ENCODE results near the gene MKI67. TPM values are rescaled to one million over a fixed set of nuclear protein-coding genes. Genes with fewer than 3 reads are reported as not detected.

Gene MKI67
- total RNA-seq, 2 donors from 2014 or later = 74.8 to 90.5 TPM

- no peak overlapping the region for H3K27ac Mint-ChIP-seq
- H3K27me3 Mint-ChIP-seq (ENCODE audit: insufficient read depth) = peaks cover 10% of the 10 kb centered on the region
- no peak overlapping the region for H3K4me3 Mint-ChIP-seq
- Histone ChIP-seq H3K27me3 (ENCODE audit: control insufficient read depth, insufficient read depth, low read length, poor library complexity, severe bottlenecking) (peaks cover 20% of the 10 kb centered on the region), H3K36me3 (ENCODE audit: control insufficient read depth, insufficient read depth, low read length) (no peaks in the 10 kb centered on the region), H3K9me3 (ENCODE audit: control insufficient read depth, low read length) (no peaks in the 10 kb centered on the region), H3K4me1 (ENCODE audit: control insufficient read depth, insufficient read depth, low read length) (peaks cover 17% of the 10 kb centered on the region), H3K4me3 (ENCODE audit: low read length) (no peak overlapping the region), H3K9ac (ENCODE audit: extremely low read depth, low read length, poor library complexity, severe bottlenecking) (no peak overlapping the region), H3K27ac (ENCODE audit: low read depth, low read length) (no peak overlapping the region)
- 94 to 99% methylated on average over 8 to 13 of the region's 13 CpGs for WGBS, 2 experiments (ENCODE audit: insufficient coverage in 1 of 2, insufficient read length in 1 of 2)
- H3K36me3 Mint-ChIP-seq (ENCODE audit: low read depth) = no peaks in the 10 kb centered on the region
- DNase-seq = no peak
- no peak for TF ChIP-seq CTCF (conservative IDR thresholded peaks at IDR 0.05)
- H3K4me1 Mint-ChIP-seq = peaks cover 21% of the 10 kb centered on the region
- H3K9me3 Mint-ChIP-seq = no peaks in the 10 kb centered on the region
These were observed 60.2 kb downstream of the MKI67 start for GRCh38 chr10:128065881-128066534.

- no peak for DNase-seq
- Histone ChIP-seq H3K4me3 (ENCODE audit: low read length) (no peak overlapping the region), H3K27me3 (ENCODE audit: control insufficient read depth, insufficient read depth, low read length, poor library complexity, severe bottlenecking) (peaks cover 20% of the 10 kb centered on the region), H3K9ac (ENCODE audit: extremely low read depth, low read length, poor library complexity, severe bottlenecking) (no peak overlapping the region), H3K36me3 (ENCODE audit: control insufficient read depth, insufficient read depth, low read length) (no peaks in the 10 kb centered on the region), H3K27ac (ENCODE audit: low read depth, low read length) (no peak overlapping the region), H3K4me1 (ENCODE audit: control insufficient read depth, insufficient read depth, low read length) (peaks cover 17% of the 10 kb centered on the region), H3K9me3 (ENCODE audit: control insufficient read depth, low read length) (no peaks in the 10 kb centered on the region)
- no peaks in the 10 kb centered on the region for H3K36me3 Mint-ChIP-seq (ENCODE audit: low read depth)
- peaks cover 11% of the 10 kb centered on the region for H3K27me3 Mint-ChIP-seq (ENCODE audit: insufficient read depth)
- H3K9me3 Mint-ChIP-seq = no peaks in the 10 kb centered on the region
- H3K4me1 Mint-ChIP-seq = peaks cover 21% of the 10 kb centered on the region
- H3K4me3 Mint-ChIP-seq = no peak overlapping the region
- 88 to 91% methylated on average over 8 to 17 of the region's 17 CpGs for WGBS, 2 experiments (ENCODE audit: insufficient coverage in 1 of 2, insufficient read length in 1 of 2)
- no peak overlapping the region for H3K27ac Mint-ChIP-seq
- TF ChIP-seq CTCF (conservative IDR thresholded peaks at IDR 0.05) = no peak
These were observed 61.1 kb downstream of the MKI67 start for GRCh38 chr10:128064970-128065580.

- Histone ChIP-seq H3K27ac (ENCODE audit: low read depth, low read length) (no peak overlapping the region), H3K4me3 (ENCODE audit: low read length) (no peak overlapping the region), H3K9me3 (ENCODE audit: control insufficient read depth, low read length) (no peaks in the 10 kb centered on the region), H3K27me3 (ENCODE audit: control insufficient read depth, insufficient read depth, low read length, poor library complexity, severe bottlenecking) (peaks cover 20% of the 10 kb centered on the region), H3K4me1 (ENCODE audit: control insufficient read depth, insufficient read depth, low read length) (peaks cover 17% of the 10 kb centered on the region), H3K9ac (ENCODE audit: extremely low read depth, low read length, poor library complexity, severe bottlenecking) (no peak overlapping the region), H3K36me3 (ENCODE audit: control insufficient read depth, insufficient read depth, low read length) (no peaks in the 10 kb centered on the region)
- no peak for TF ChIP-seq CTCF (conservative IDR thresholded peaks at IDR 0.05)
- DNase-seq = no peak
- Mint-ChIP-seq H3K9me3 (no peaks in the 10 kb centered on the region), H3K4me3 (no peak overlapping the region), H3K27me3 (ENCODE audit: insufficient read depth) (peaks cover 11% of the 10 kb centered on the region), H3K27ac (no peak overlapping the region), H3K36me3 (ENCODE audit: low read depth) (no peaks in the 10 kb centered on the region), H3K4me1 (peaks cover 21% of the 10 kb centered on the region)
- WGBS, 2 experiments (ENCODE audit: insufficient coverage in 1 of 2, insufficient read length in 1 of 2) = 85 to 92% methylated on average over 8 to 11 of the region's 11 CpGs
These were observed 61.9 kb downstream of the MKI67 start for GRCh38 chr10:128064108-128064969.

Measured in endodermal cell (in vitro differentiated cells).